ENCODE results near the gene RPS10. TPM values are rescaled to one million over a fixed set of nuclear protein-coding genes. Genes with fewer than 3 reads are reported as not detected.
"Not testable (repeated sequence)": the region's sequence is repeated elsewhere in the genome, so short reads cannot be mapped to it uniquely, and the experiment has no call there.

Gene RPS10
- total and polyA plus RNA-seq, 7 donors, result 2,556 to 7,534 (median 3,796) TPM

- TF ChIP-seq, protein P1, sequence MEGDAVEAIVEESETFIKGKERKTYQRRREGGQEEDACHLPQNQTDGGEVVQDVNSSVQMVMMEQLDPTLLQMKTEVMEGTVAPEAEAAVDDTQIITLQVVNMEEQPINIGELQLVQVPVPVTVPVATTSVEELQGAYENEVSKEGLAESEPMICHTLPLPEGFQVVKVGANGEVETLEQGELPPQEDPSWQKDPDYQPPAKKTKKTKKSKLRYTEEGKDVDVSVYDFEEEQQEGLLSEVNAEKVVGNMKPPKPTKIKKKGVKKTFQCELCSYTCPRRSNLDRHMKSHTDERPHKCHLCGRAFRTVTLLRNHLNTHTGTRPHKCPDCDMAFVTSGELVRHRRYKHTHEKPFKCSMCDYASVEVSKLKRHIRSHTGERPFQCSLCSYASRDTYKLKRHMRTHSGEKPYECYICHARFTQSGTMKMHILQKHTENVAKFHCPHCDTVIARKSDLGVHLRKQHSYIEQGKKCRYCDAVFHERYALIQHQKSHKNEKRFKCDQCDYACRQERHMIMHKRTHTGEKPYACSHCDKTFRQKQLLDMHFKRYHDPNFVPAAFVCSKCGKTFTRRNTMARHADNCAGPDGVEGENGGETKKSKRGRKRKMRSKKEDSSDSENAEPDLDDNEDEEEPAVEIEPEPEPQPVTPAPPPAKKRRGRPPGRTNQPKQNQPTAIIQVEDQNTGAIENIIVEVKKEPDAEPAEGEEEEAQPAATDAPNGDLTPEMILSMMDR (IDR thresholded peaks at IDR 0.05), result no peak
- no peak for TF ChIP-seq POLR2A (IDR thresholded peaks at IDR 0.05)
- TF ChIP-seq POLR2AphosphoS5 (IDR thresholded peaks at IDR 0.05), result no peak
- no peak for TF ChIP-seq EP300 (IDR thresholded peaks at IDR 0.05)
- Histone ChIP-seq H3K4me3 (no peak overlapping the region), H3K9me3 (no peaks in the 10 kb centered on the region), H3K36me3 (no peaks in the 10 kb centered on the region), H3K27me3 (no peaks in the 10 kb centered on the region), H3K4me1 (peaks cover 0 to 27% (median 20%) of the 10 kb centered on the region in 4 donors), H3K27ac (no peak overlapping the region)
- WGBS, 2 donors, result 92 to 98% methylated on average over 5 of the region's 5 CpGs
- DNase-seq, result no peak
- intact Hi-C loops (cut with DNase I), result no loop called here
Measured at GRCh38 chr6:34381081-34381480, 44.8 kb downstream of the RPS10 start.

GRCh38 chr6:34378470-34378869 is 47.4 kb downstream of the RPS10 start:
- H3K4me3 ChIP-seq, result no peak overlapping the region
- intact Hi-C loops (cut with DNase I), result no loop called here
- no peaks in the 10 kb centered on the region for H3K9me3 ChIP-seq
- TF ChIP-seq, protein P1 (IDR thresholded peaks at IDR 0.05), result no peak
- no peak for TF ChIP-seq EP300 (IDR thresholded peaks at IDR 0.05)
- TF ChIP-seq POLR2AphosphoS5 (IDR thresholded peaks at IDR 0.05), result no peak
- no peak for DNase-seq
- no peak overlapping the region for H3K27ac ChIP-seq
- WGBS, 2 donors, result 95 to 98% methylated on average over 2 of the region's 2 CpGs
- H3K36me3 ChIP-seq, result no peaks in the 10 kb centered on the region
- H3K4me1 ChIP-seq, result peaks cover 0 to 17% (median 10%) of the 10 kb centered on the region in 4 donors
- no peaks in the 10 kb centered on the region for H3K27me3 ChIP-seq

GRCh38 chr6:34377984-34378383 is 47.9 kb downstream of the RPS10 start:
- H3K27ac ChIP-seq, result no peak overlapping the region
- no peaks in the 10 kb centered on the region for H3K9me3 ChIP-seq
- no peak overlapping the region for H3K4me3 ChIP-seq
- TF ChIP-seq POLR2AphosphoS5 (IDR thresholded peaks at IDR 0.05) (no peak), POLR2A (IDR thresholded peaks at IDR 0.05) (no peak), EP300 (IDR thresholded peaks at IDR 0.05) (no peak)
- TF ChIP-seq, protein P1 (IDR thresholded peaks at IDR 0.05), result no peak
- H3K4me1 ChIP-seq, result peaks cover 0 to 16% (median 6%) of the 10 kb centered on the region in 4 donors
- DNase-seq, result no peak
- no peaks in the 10 kb centered on the region for H3K27me3 ChIP-seq
- intact Hi-C loops (cut with DNase I), result no loop called here
- H3K36me3 ChIP-seq, result no peaks in the 10 kb centered on the region
- WGBS, 2 donors, result 99% methylated on average over 5 of the region's 5 CpGs

DNA sequence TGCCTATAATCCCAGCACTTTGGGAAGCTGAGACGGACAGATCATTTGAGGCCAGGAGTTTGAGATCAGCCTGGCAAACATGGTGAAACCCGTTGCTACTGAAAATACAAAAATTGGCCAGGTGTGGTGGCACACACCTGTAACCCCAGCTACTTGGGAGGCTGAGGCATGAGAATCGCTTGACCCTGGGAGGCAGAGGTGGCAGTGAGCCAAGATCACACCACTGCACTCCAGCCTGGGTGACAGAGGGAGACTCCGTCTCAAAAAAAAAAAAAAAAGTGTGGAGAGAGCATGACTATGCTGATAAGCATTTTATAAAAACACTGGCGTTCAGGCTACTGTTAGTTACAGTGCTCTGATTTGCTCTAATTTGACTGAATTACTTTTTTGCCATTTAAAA is 48.3 kb downstream of the RPS10 start:
- H3K4me1 ChIP-seq, result peaks cover 0 to 15% (median 5%) of the 10 kb centered on the region in 4 donors
- 94 to 96% methylated on average over 5 of the region's 5 CpGs for WGBS, 2 donors
- H3K9me3 ChIP-seq; H3K4me3 ChIP-seq; H3K27me3 ChIP-seq; H3K36me3 ChIP-seq; DNase-seq; H3K27ac ChIP-seq; intact Hi-C loops (cut with DNase I): not testable (repeated sequence)

GRCh38 chr6:34375833-34376232 is 50.0 kb downstream of the RPS10 start:
- no peaks in the 10 kb centered on the region for H3K36me3 ChIP-seq
- peaks cover 0 to 15% (median 5%) of the 10 kb centered on the region in 4 donors for H3K4me1 ChIP-seq
- WGBS, 2 donors, result 95 to 96% methylated on average over 5 of the region's 5 CpGs
- no peaks in the 10 kb centered on the region for H3K27me3 ChIP-seq
- H3K27ac ChIP-seq, result no peak overlapping the region
- intact Hi-C loops (cut with DNase I), result no loop called here
- DNase-seq, result no peak
- H3K4me3 ChIP-seq, result no peak overlapping the region
- TF ChIP-seq POLR2AphosphoS5 (IDR thresholded peaks at IDR 0.05) (no peak), POLR2A (IDR thresholded peaks at IDR 0.05) (no peak), EP300 (IDR thresholded peaks at IDR 0.05) (no peak)
- TF ChIP-seq, protein P1 (IDR thresholded peaks at IDR 0.05), result no peak
- H3K9me3 ChIP-seq, result no peaks in the 10 kb centered on the region
